ENCODE data around the gene AEBP1.

DNA sequence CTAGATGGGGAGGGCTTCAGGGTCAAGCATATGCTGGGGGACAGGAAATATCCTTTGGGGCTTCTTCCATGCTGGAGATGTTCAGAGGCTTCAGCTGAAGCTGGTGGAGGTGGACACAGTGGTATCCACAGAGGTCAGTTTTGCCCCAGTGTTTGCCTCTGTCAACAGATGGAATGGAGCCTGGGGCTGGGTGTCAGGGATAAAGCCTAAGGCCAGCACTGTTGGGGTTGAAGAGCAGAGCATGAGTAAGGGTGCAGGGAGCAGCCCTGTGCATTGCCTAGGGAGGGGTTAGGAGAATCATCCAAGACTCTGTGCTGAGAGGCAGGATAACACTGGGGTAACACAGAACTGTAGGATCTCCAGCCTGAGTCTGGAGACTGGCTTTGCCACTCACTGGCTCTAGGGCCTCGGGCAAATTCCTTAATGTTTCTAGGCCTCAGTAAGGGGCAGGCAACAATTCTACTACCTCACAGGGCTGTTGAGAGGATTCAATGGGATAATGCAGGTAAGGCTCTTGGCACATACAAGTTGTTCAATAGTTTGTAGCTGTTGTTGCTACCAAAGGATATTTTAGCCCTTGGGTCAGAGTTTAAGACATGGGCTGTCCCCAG lies 58.7 kb downstream of the AEBP1 start:
- TF ChIP-seq, protein P1, sequence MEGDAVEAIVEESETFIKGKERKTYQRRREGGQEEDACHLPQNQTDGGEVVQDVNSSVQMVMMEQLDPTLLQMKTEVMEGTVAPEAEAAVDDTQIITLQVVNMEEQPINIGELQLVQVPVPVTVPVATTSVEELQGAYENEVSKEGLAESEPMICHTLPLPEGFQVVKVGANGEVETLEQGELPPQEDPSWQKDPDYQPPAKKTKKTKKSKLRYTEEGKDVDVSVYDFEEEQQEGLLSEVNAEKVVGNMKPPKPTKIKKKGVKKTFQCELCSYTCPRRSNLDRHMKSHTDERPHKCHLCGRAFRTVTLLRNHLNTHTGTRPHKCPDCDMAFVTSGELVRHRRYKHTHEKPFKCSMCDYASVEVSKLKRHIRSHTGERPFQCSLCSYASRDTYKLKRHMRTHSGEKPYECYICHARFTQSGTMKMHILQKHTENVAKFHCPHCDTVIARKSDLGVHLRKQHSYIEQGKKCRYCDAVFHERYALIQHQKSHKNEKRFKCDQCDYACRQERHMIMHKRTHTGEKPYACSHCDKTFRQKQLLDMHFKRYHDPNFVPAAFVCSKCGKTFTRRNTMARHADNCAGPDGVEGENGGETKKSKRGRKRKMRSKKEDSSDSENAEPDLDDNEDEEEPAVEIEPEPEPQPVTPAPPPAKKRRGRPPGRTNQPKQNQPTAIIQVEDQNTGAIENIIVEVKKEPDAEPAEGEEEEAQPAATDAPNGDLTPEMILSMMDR (IDR thresholded peaks at IDR 0.05), result no peak
- TF ChIP-seq POLR2A (IDR thresholded peaks at IDR 0.05), result no peak
